ENCODE measurements around the gene PTPRA. TPM values are rescaled to one million over a fixed set of nuclear protein-coding genes. Genes with fewer than 3 reads are reported as not detected.

The PTPRA gene
- total RNA-seq, 1 experiment from 2014 or later: 57.0 TPM

DNA sequence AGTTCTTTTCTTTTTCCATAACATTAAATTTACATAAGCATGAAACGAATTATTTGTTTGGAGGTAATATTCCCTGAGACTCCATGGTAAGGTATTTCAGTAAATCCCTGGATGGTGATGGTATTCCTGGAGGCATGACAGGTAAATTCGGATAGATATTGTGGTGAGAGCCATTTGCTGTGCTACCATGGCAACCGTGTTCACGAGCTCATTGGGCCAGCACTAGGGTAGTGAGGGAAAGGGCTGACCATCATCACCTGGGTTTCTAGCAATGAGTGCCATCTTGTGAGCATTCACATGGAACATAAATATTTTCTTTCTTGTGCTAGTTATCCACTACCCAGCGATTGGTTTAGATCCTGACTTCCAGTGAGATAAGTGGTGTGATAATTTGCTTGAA is 118.3 kb downstream of the PTPRA start:
- Mint-ChIP-seq H3K4me3 (ENCODE audit: unreplicated experiment) (no peak overlapping the region), H3K9me3 (ENCODE audit: unreplicated experiment) (no peaks in the 10 kb centered on the region), H3K27ac (ENCODE audit: unreplicated experiment) (no peak overlapping the region), H3K4me1 (ENCODE audit: low read depth, unreplicated experiment) (no peaks in the 10 kb centered on the region), H3K27me3 (ENCODE audit: insufficient read depth, unreplicated experiment) (no peaks in the 10 kb centered on the region), H3K36me3 (ENCODE audit: insufficient read depth, unreplicated experiment) (peaks cover 47% of the 10 kb centered on the region)
- ChIA-PET POLR2A (no interaction called here), CTCF (interaction anchor here (2.2 kb wide), 1 partner anchor 77 kb away, joined by 7 read pairs; no protein-coding TSS in a partner anchor)
- no peak for DNase-seq
- Histone ChIP-seq H3K4me1 (no peaks in the 10 kb centered on the region), H3K36me3 (ENCODE audit: control insufficient read depth, insufficient read depth, low read length) (no peaks in the 10 kb centered on the region; the same call in 1 of the 2 replicates), H3K9me3 (no peaks in the 10 kb centered on the region), H3K4me3 (ENCODE audit: low read depth, low read length) (no peak overlapping the region), H3K27me3 (replicated peaks; ENCODE audit: control insufficient read depth, insufficient read depth, low read length) (no peaks in the 10 kb centered on the region)
- BruUV-seq (replicated peaks): no TSS peak
- intact Hi-C loops (cut with micrococcal nuclease; ENCODE audit: unreplicated experiment): no loop called here
- TF ChIP-seq CTCF (IDR thresholded peaks at IDR 0.05; ENCODE audit: insufficient read depth in 1 of 2, low read depth in 1 of 2, low read length in 1 of 2, severe bottlenecking in 1 of 2, unreplicated experiment in 1 of 2): no peak

- H3K27me3 ChIP-seq (replicated peaks; ENCODE audit: control insufficient read depth, insufficient read depth, low read length): no peaks in the 10 kb centered on the region
- no peaks in the 10 kb centered on the region for H3K4me1 Mint-ChIP-seq (ENCODE audit: low read depth, unreplicated experiment)
- ChIA-PET CTCF (no interaction called here), POLR2A (no interaction called here)
- no peak for DNase-seq
- H3K9me3 Mint-ChIP-seq (ENCODE audit: unreplicated experiment): no peaks in the 10 kb centered on the region
- no peaks in the 10 kb centered on the region for H3K27me3 Mint-ChIP-seq (ENCODE audit: insufficient read depth, unreplicated experiment)
- H3K4me3 ChIP-seq (ENCODE audit: low read depth, low read length): no peak overlapping the region
- H3K27ac Mint-ChIP-seq (ENCODE audit: unreplicated experiment): no peak overlapping the region
- BruUV-seq (replicated peaks): no TSS peak
- H3K4me1 ChIP-seq: no peaks in the 10 kb centered on the region
- H3K4me3 Mint-ChIP-seq (ENCODE audit: unreplicated experiment): no peak overlapping the region
- H3K36me3 ChIP-seq (ENCODE audit: control insufficient read depth, insufficient read depth, low read length): no peaks in the 10 kb centered on the region
- intact Hi-C loops (cut with micrococcal nuclease; ENCODE audit: unreplicated experiment): no loop called here
- peaks cover 52% of the 10 kb centered on the region for H3K36me3 Mint-ChIP-seq (ENCODE audit: insufficient read depth, unreplicated experiment)
- TF ChIP-seq CTCF (IDR thresholded peaks at IDR 0.05; ENCODE audit: insufficient read depth in 1 of 2, low read depth in 1 of 2, low read length in 1 of 2, severe bottlenecking in 1 of 2, unreplicated experiment in 1 of 2): no peak
- no peaks in the 10 kb centered on the region for H3K9me3 ChIP-seq
Observed at GRCh38 chr20:2993250-2993649, 120.0 kb downstream of the PTPRA start.

GRCh38 chr20:2995796-2996195 is 122.5 kb downstream of the PTPRA start:
- ChIA-PET POLR2A (no interaction called here), CTCF (no interaction called here)
- no TSS peak for BruUV-seq (replicated peaks)
- peaks cover 41% of the 10 kb centered on the region for H3K36me3 Mint-ChIP-seq (ENCODE audit: insufficient read depth, unreplicated experiment)
- Histone ChIP-seq H3K36me3 (ENCODE audit: control insufficient read depth, insufficient read depth, low read length) (no peaks in the 10 kb centered on the region), H3K27me3 (replicated peaks; ENCODE audit: control insufficient read depth, insufficient read depth, low read length) (no peaks in the 10 kb centered on the region), H3K4me1 (no peaks in the 10 kb centered on the region), H3K4me3 (ENCODE audit: low read depth, low read length) (no peak overlapping the region), H3K9me3 (no peaks in the 10 kb centered on the region)
- H3K27me3 Mint-ChIP-seq (ENCODE audit: insufficient read depth, unreplicated experiment): no peaks in the 10 kb centered on the region
- H3K27ac Mint-ChIP-seq (ENCODE audit: unreplicated experiment): no peak overlapping the region
- H3K9me3 Mint-ChIP-seq (ENCODE audit: unreplicated experiment): no peaks in the 10 kb centered on the region
- no peak for TF ChIP-seq CTCF (IDR thresholded peaks at IDR 0.05; ENCODE audit: insufficient read depth in 1 of 2, low read depth in 1 of 2, low read length in 1 of 2, severe bottlenecking in 1 of 2, unreplicated experiment in 1 of 2)
- no peak overlapping the region for H3K4me3 Mint-ChIP-seq (ENCODE audit: unreplicated experiment)
- H3K4me1 Mint-ChIP-seq (ENCODE audit: low read depth, unreplicated experiment): no peaks in the 10 kb centered on the region
- intact Hi-C loops (cut with micrococcal nuclease; ENCODE audit: unreplicated experiment): no loop called here
- DNase-seq: no peak
